Activated naive CD4-positive, alpha-beta T cell treated with anti-CD3 and anti-CD28 coated beads for 36 hours (primary cell): Measurements from ENCODE around the gene TBC1D10B. TPM values are rescaled to one million over a fixed set of nuclear protein-coding genes. Genes with fewer than 3 reads are reported as not detected.

Experiments
- CTCF ChIA-PET: fragments of 350-600 bp; sonication (Branson Sonifier 250); formaldehyde crosslinking; loops from one replicate; lab custom pipeline; 2021; ENCODE audit warnings: antibody characterized with exemption; lab: Charles Lee
- DNase-seq: peaks from one replicate; pipeline ENCODE4 v3.0.0-alpha.2; 2020
- H3K27ac Mint-ChIP-seq: one replicate; pipeline ENCODE4 v1.8.0; 2021; ENCODE audit warnings: mild to moderate bottlenecking, mixed read lengths
- H3K27me3 Mint-ChIP-seq: one replicate; pipeline ENCODE4 v1.8.0; 2021; ENCODE audit warnings: low read depth, mixed read lengths
- H3K36me3 Mint-ChIP-seq: one replicate; pipeline ENCODE4 v1.8.0; 2021; ENCODE audit warnings: low read depth, mixed read lengths
- H3K4me1 Mint-ChIP-seq: one replicate; pipeline ENCODE4 v1.8.0; 2021; ENCODE audit warnings: low read depth, mixed read lengths
- H3K4me3 Mint-ChIP-seq: one replicate; pipeline ENCODE4 v1.8.0; 2021; ENCODE audit warnings: mild to moderate bottlenecking, moderate library complexity, mixed read lengths
- H3K9me3 Mint-ChIP-seq: one replicate; pipeline ENCODE4 v1.8.0; 2021; ENCODE audit warnings: mixed read lengths
- intact Hi-C: fragments of 100-400 bp; cut with micrococcal nuclease; formaldehyde crosslinking; loops from one replicate; pipeline ENCODE4 v1.15.1; 2023
- total RNA-seq, 2 experiments: library from RNA; stranded (reverse); gene quantifications; one replicate each; pipeline ENCODE4 v1.2.3, GENCODE V29; 2021

TBC1D10B gene
- total RNA-seq, 2 experiments from 2014 or later, result 36.6 to 38.4 TPM

GRCh38 chr16:30369091-30369937 lies 980 bp downstream of the TBC1D10B start:
- Mint-ChIP-seq H3K9me3 (no peaks in the 10 kb centered on the region), H3K27me3 (no peaks in the 10 kb centered on the region), H3K4me1 (peaks cover 46% of the 10 kb centered on the region), H3K27ac (peak overlapping the region; percentile 72), H3K4me3 (peak overlapping the region; percentile 94), H3K36me3 (peaks cover 18% of the 10 kb centered on the region)
- CTCF ChIA-PET, result interaction anchor here (0.6 to 1.6 kb wide), 5 partner anchors 14 to 177 kb away, joined by 3 to 6 read pairs (median 5); partner anchors contain the start of gene SEPTIN1
- no peak for DNase-seq
- intact Hi-C loops, result no loop called here

- intact Hi-C loops, result no loop called here
- H3K4me3 Mint-ChIP-seq, result peak overlapping the region; percentile 94
- peaks cover 18% of the 10 kb centered on the region for H3K36me3 Mint-ChIP-seq
- peak overlapping the region; percentile 72 for H3K27ac Mint-ChIP-seq
- no peak for DNase-seq
- peaks cover 46% of the 10 kb centered on the region for H3K4me1 Mint-ChIP-seq
- no peaks in the 10 kb centered on the region for H3K9me3 Mint-ChIP-seq
- CTCF ChIA-PET, result interaction anchor here (0.6 to 1.6 kb wide), 4 partner anchors 14 to 177 kb away, joined by 3 to 6 read pairs (median 4); partner anchors contain the start of gene SEPTIN1
- H3K27me3 Mint-ChIP-seq, result no peaks in the 10 kb centered on the region
Measured at GRCh38 chr16:30368792-30369090, 1.6 kb downstream of the TBC1D10B start.

- H3K36me3 Mint-ChIP-seq, result peaks cover 18% of the 10 kb centered on the region
- H3K9me3 Mint-ChIP-seq, result no peaks in the 10 kb centered on the region
- intact Hi-C loops, result no loop called here
- H3K27me3 Mint-ChIP-seq, result no peaks in the 10 kb centered on the region
- no peak for DNase-seq
- H3K27ac Mint-ChIP-seq, result peak overlapping the region; percentile 72
- peaks cover 46% of the 10 kb centered on the region for H3K4me1 Mint-ChIP-seq
- peak overlapping the region; percentile 94 for H3K4me3 Mint-ChIP-seq
- CTCF ChIA-PET, result interaction anchor here (0.6 to 2.4 kb wide), 4 partner anchors 10 to 247 kb away, joined by 3 to 7 read pairs (median 4); no protein-coding TSS in a partner anchor
Measured at GRCh38 chr16:30368122-30368791, 2.0 kb downstream of the TBC1D10B start.

- H3K36me3 Mint-ChIP-seq, result peaks cover 19% of the 10 kb centered on the region
- CTCF ChIA-PET, result interaction anchor here (1.1 to 2.4 kb wide), 2 partner anchors 10 to 248 kb away, joined by 3 to 7 read pairs; no protein-coding TSS in a partner anchor
- H3K4me3 Mint-ChIP-seq, result peak overlapping the region; percentile 94
- no peaks in the 10 kb centered on the region for H3K9me3 Mint-ChIP-seq
- no peaks in the 10 kb centered on the region for H3K27me3 Mint-ChIP-seq
- intact Hi-C loops, result no loop called here
- peaks cover 42% of the 10 kb centered on the region for H3K4me1 Mint-ChIP-seq
- peak overlapping the region; percentile 25 for H3K27ac Mint-ChIP-seq
- no peak for DNase-seq
Measured at GRCh38 chr16:30367349-30368009, 2.8 kb downstream of the TBC1D10B start.

GRCh38 chr16:30366511-30366910 lies 3.8 kb downstream of the TBC1D10B start:
- H3K4me1 Mint-ChIP-seq, result peaks cover 36% of the 10 kb centered on the region
- CTCF ChIA-PET, result interaction anchor here (2.4 kb wide), 1 partner anchor 9 kb away, joined by 7 read pairs; no protein-coding TSS in a partner anchor
- no peaks in the 10 kb centered on the region for H3K9me3 Mint-ChIP-seq
- DNase-seq, result no peak
- H3K4me3 Mint-ChIP-seq, result peak overlapping the region; percentile 94
- no peak overlapping the region for H3K27ac Mint-ChIP-seq
- H3K36me3 Mint-ChIP-seq, result peaks cover 23% of the 10 kb centered on the region
- no peaks in the 10 kb centered on the region for H3K27me3 Mint-ChIP-seq
- intact Hi-C loops, result no loop called here

GRCh38 chr16:30365200-30365599 lies 5.1 kb downstream of the TBC1D10B start:
- CTCF ChIA-PET, result interaction anchor here (0.8 to 1.2 kb wide), 2 partner anchors 20 to 44 kb away, joined by 4 read pairs; no protein-coding TSS in a partner anchor
- H3K4me1 Mint-ChIP-seq, result peaks cover 30% of the 10 kb centered on the region
- no peak for DNase-seq
- no peaks in the 10 kb centered on the region for H3K27me3 Mint-ChIP-seq
- no peak overlapping the region for H3K27ac Mint-ChIP-seq
- intact Hi-C loops, result no loop called here
- H3K9me3 Mint-ChIP-seq, result no peaks in the 10 kb centered on the region
- no peak overlapping the region for H3K4me3 Mint-ChIP-seq
- peaks cover 23% of the 10 kb centered on the region for H3K36me3 Mint-ChIP-seq

- Mint-ChIP-seq H3K4me3 (no peak overlapping the region), H3K36me3 (peaks cover 19% of the 10 kb centered on the region), H3K4me1 (peaks cover 19% of the 10 kb centered on the region), H3K27ac (no peak overlapping the region), H3K27me3 (no peaks in the 10 kb centered on the region), H3K9me3 (no peaks in the 10 kb centered on the region)
- CTCF ChIA-PET, result no interaction called here
- no peak for DNase-seq
- intact Hi-C loops, result no loop called here
Measured at GRCh38 chr16:30361180-30361579, 9.1 kb downstream of the TBC1D10B start.

GRCh38 chr16:30359871-30360170 lies 10.5 kb downstream of the TBC1D10B start:
- Mint-ChIP-seq H3K4me3 (no peak overlapping the region), H3K36me3 (peaks cover 13% of the 10 kb centered on the region), H3K4me1 (peaks cover 16% of the 10 kb centered on the region), H3K27ac (no peak overlapping the region), H3K9me3 (no peaks in the 10 kb centered on the region), H3K27me3 (no peaks in the 10 kb centered on the region)
- intact Hi-C loops, result no loop called here
- no peak for DNase-seq
- CTCF ChIA-PET, result no interaction called here

- Mint-ChIP-seq H3K4me1 (peaks cover 20% of the 10 kb centered on the region), H3K36me3 (peaks cover 16% of the 10 kb centered on the region), H3K4me3 (no peak overlapping the region), H3K27ac (peak overlapping the region; percentile 61), H3K27me3 (no peaks in the 10 kb centered on the region), H3K9me3 (no peaks in the 10 kb centered on the region)
- intact Hi-C loops, result no loop called here
- CTCF ChIA-PET, result interaction anchor here (1.9 kb wide), 1 partner anchor 8 kb away, joined by 7 read pairs; no protein-coding TSS in a partner anchor
- no peak for DNase-seq
Measured at GRCh38 chr16:30358990-30359870, 11.1 kb downstream of the TBC1D10B start.

GRCh38 chr16:30358577-30358936 lies 11.7 kb downstream of the TBC1D10B start:
- Mint-ChIP-seq H3K27me3 (no peaks in the 10 kb centered on the region), H3K4me1 (peaks cover 26% of the 10 kb centered on the region), H3K9me3 (no peaks in the 10 kb centered on the region), H3K36me3 (peaks cover 17% of the 10 kb centered on the region), H3K27ac (no peak overlapping the region), H3K4me3 (no peak overlapping the region)
- CTCF ChIA-PET, result interaction anchor here (1.9 kb wide), 1 partner anchor 9 kb away, joined by 7 read pairs; no protein-coding TSS in a partner anchor
- intact Hi-C loops, result no loop called here
- DNase-seq, result no peak

- CTCF ChIA-PET, result interaction anchor here (1.9 kb wide), 1 partner anchor 9 kb away, joined by 7 read pairs; no protein-coding TSS in a partner anchor
- Mint-ChIP-seq H3K27ac (peak overlapping the region; percentile 66), H3K36me3 (peaks cover 20% of the 10 kb centered on the region), H3K4me1 (peaks cover 31% of the 10 kb centered on the region), H3K27me3 (no peaks in the 10 kb centered on the region), H3K9me3 (no peaks in the 10 kb centered on the region), H3K4me3 (no peak overlapping the region)
- intact Hi-C loops, result no loop called here
- no peak for DNase-seq
Measured at GRCh38 chr16:30357715-30358576, 12.3 kb downstream of the TBC1D10B start.
